Uterus (tissue), 4 donors: ENCODE results near the gene TIMM50. TPM values are rescaled to one million over a fixed set of nuclear protein-coding genes. Genes with fewer than 3 reads are reported as not detected.

Experiments
- DNase-seq, 2 donors: peaks; one replicate each; pipeline ENCODE4 v3.0.0-alpha.2; 2019 to 2020
- H3K27ac ChIP-seq, 2 donors: fragments of 200-600 bp; sonication (generic); 1 replicate in 1 of 2; 2 replicates in 1 of 2; pipeline ENCODE4 v1.5.1; 2016 to 2018
- H3K27me3 ChIP-seq, 2 donors: fragments of 200-600 bp; sonication (generic); one replicate each; pipeline ENCODE4 v1.5.1; 2018 to 2019; ENCODE audit warnings: control low read depth in 1 of 2
- H3K36me3 ChIP-seq, 2 donors: fragments of 200-600 bp; sonication (generic); one replicate each; pipeline ENCODE4 v1.5.1; 2019; ENCODE audit warnings: control low read depth in 1 of 2
- H3K4me1 ChIP-seq, 2 donors: fragments of 200-600 bp; sonication (generic); one replicate each; pipeline ENCODE4 v1.5.1; 2018 to 2019; ENCODE audit warnings: control low read depth in 1 of 2
- H3K4me3 ChIP-seq, 2 donors: fragments of 200-600 bp; sonication (generic); 1 replicate in 1 of 2; 2 replicates in 1 of 2; pipeline ENCODE4 v1.5.1; 2018 to 2019; ENCODE audit warnings: mild to moderate bottlenecking in 1 of 2
- H3K9me3 ChIP-seq, 2 donors: fragments of 200-600 bp; sonication (generic); one replicate each; pipeline ENCODE4 v1.5.1; 2019; ENCODE audit warnings: control low read depth in 1 of 2
- POLR2A ChIP-seq, 2 donors: fragments of 450-650 bp; IDR thresholded peaks; one replicate each; pipeline ENCODE4 v1.6.1; 2016; ENCODE audit warnings: antibody characterized with exemption in 2 of 2, mild to moderate bottlenecking in 1 of 2, moderate library complexity in 1 of 2
- intact Hi-C: fragments of 100-400 bp; cut with DNase I; formaldehyde crosslinking; loops from one replicate; pipeline ENCODE4 v1.15.1; 2023; ENCODE audit warnings: low total_unique reads
- total RNA-seq, 4 donors: library from RNA; depleted of rRNA in 3 of 4; stranded (reverse); fragments of >200 nt in 3 of 4; gene quantifications; one replicate each; pipeline versions ENCODE4 v1.1.0 to v1.2.4, GENCODE V29; 2014 to 2023
- TF ChIP-seq, protein P1 (sequence below), 4 experiments: fragments of 200-600 bp in 2 of 4; fragments of 450-650 bp in 2 of 4; sonication (generic) in 2 of 4; IDR thresholded peaks; one replicate each; pipeline ENCODE4 v1.5.1; 2016 to 2019; ENCODE audit warnings: antibody characterized with exemption in 4 of 4, mild to moderate bottlenecking in 2 of 4, moderate library complexity in 1 of 4
- donor health status: DM: yes; HTN: yes; CAD: no.

TIMM50 gene
- 10 to 100 TPM; 21.0 to 48.6 (median 28.5) TPM for total RNA-seq

DNA sequence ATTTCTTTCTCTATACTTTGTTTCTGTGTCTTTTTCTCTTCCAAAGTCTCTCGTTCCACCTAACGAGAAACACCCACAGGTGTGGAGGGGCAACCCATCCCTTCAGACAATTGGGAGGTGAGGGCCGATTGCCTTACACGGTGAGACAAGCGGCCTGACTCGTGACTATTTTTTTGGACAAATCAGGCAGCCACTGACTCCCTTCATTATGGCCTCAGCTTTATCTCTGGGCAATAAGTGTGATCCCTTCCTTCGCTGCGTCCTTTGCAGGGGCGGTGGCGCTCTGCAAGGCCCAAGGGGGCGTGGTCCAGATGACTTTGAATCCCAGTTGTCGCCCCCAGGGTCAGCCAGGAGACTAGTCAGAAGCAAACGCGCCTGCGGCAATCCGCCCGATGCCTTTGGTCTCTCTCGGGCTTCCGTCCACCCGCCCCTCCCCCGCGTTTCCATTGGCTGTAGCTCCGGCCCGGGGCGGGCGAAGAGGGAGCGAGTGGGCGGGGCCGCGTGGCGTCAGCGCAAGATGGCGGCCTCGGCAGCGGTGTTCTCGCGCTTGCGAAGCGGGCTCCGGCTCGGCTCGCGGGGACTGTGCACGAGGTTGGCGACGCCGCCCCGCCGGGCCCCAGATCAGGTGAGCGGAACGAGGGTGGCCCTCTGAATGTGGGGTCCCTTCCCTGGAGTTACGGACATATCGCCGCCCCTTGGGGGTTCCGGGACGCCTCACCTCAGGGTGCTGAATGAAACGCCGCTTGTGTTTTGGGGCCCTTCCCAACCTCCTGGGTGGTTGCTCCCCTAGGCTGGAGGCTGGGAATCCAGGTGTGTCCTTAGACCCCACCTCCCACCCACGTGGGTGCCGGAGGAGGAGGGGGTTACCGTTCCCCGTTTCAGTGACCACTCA lies at the start of gene TIMM50:
TSS of gene TIMM50 (plus strand) at position 502 of the 892 bp plus-strand sequence. CDS start at position 518, 16 bp downstream.
- peak; percentile 96 for DNase-seq
- intact Hi-C loops: no loop called here

DNA sequence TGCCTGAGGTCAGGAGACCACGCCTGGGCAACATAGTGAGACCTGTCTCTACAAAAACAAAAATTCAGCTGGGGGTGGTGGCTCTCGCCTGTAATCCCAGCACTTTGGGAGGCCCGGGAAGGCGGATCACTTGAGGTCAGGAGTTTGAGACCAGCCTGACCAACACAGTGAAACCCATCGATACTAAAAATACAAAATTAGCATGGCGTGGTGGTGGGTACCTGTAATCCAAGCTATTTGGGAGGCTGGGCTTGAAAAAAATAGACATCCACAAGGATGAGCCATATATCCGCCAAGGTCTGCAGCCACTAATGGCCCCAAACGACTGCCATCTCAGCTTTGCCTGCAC lies 48.0 kb upstream of the TIMM50 start:
- intact Hi-C loops: no loop called here
- TF ChIP-seq, protein P1, sequence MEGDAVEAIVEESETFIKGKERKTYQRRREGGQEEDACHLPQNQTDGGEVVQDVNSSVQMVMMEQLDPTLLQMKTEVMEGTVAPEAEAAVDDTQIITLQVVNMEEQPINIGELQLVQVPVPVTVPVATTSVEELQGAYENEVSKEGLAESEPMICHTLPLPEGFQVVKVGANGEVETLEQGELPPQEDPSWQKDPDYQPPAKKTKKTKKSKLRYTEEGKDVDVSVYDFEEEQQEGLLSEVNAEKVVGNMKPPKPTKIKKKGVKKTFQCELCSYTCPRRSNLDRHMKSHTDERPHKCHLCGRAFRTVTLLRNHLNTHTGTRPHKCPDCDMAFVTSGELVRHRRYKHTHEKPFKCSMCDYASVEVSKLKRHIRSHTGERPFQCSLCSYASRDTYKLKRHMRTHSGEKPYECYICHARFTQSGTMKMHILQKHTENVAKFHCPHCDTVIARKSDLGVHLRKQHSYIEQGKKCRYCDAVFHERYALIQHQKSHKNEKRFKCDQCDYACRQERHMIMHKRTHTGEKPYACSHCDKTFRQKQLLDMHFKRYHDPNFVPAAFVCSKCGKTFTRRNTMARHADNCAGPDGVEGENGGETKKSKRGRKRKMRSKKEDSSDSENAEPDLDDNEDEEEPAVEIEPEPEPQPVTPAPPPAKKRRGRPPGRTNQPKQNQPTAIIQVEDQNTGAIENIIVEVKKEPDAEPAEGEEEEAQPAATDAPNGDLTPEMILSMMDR (IDR thresholded peaks at IDR 0.05): no peak
- TF ChIP-seq POLR2A (IDR thresholded peaks at IDR 0.05): no peak
- Histone ChIP-seq H3K4me3 (no peak overlapping the region), H3K9me3 (no peaks in the 10 kb centered on the region), H3K27ac (no peak overlapping the region), H3K27me3 (no peaks in the 10 kb centered on the region), H3K4me1 (peaks cover 6 to 25% of the 10 kb centered on the region in 2 donors), H3K36me3 (no peaks in the 10 kb centered on the region)
- no peak for DNase-seq

More for the DNA sequence above, at the start of gene TIMM50:
- H3K9me3 ChIP-seq: no peaks in the 10 kb centered on the region
- no peaks in the 10 kb centered on the region for H3K27me3 ChIP-seq
- peak within 1 kb of the TSS; percentile 81 to 97 for H3K4me3 ChIP-seq
- no peaks in the 10 kb centered on the region for H3K36me3 ChIP-seq
- TF ChIP-seq, protein P1 (IDR thresholded peaks at IDR 0.05): peak in 2 of 4 experiments; percentile 3 to 28
- TF ChIP-seq POLR2A (IDR thresholded peaks at IDR 0.05): peak; percentile 54 to 79
- H3K27ac ChIP-seq: peak within 1 kb of the TSS; percentile 83 to 88
- H3K4me1 ChIP-seq: peaks cover 0 to 7% of the 10 kb centered on the region in 2 donors

DNA sequence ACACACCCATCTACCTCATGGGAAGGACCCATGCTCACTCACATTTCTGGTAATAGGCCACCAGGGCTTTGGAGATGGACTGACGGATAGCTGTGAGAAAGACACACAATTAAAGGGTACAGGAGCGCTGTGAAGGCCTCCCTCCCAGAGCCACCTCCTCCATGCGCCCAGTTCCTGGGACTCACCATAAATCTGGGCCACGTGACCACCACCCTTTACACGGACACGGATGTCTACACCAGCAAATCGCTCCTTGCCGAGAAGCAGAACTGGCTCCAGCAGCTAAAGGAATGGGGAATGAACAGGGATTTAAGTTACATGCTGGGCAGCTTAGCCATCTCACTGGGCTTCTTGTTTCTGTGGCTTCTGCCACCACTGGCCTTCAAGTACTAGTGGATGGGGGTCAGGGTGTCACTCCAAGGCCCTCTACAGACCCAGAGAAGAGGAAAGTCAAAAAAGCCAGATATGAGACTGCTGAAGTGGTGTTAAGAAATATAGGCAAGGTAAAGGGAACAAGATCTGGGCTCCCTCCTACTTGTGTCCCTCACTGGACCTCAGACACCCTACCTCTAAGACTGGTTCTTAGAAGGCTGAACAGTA lies 47.1 kb upstream of the TIMM50 start:
- DNase-seq: no peak
- peak overlapping the region in 1 of 2 donors; percentile 88 for H3K27ac ChIP-seq
- TF ChIP-seq POLR2A (IDR thresholded peaks at IDR 0.05): no peak
- TF ChIP-seq, protein P1 (IDR thresholded peaks at IDR 0.05): no peak
- peaks cover 6 to 23% of the 10 kb centered on the region in 2 donors for H3K4me1 ChIP-seq
- H3K4me3 ChIP-seq: no peak overlapping the region
- no peaks in the 10 kb centered on the region for H3K9me3 ChIP-seq
- no peaks in the 10 kb centered on the region for H3K27me3 ChIP-seq
- H3K36me3 ChIP-seq: no peaks in the 10 kb centered on the region
- intact Hi-C loops: no loop called here

DNA sequence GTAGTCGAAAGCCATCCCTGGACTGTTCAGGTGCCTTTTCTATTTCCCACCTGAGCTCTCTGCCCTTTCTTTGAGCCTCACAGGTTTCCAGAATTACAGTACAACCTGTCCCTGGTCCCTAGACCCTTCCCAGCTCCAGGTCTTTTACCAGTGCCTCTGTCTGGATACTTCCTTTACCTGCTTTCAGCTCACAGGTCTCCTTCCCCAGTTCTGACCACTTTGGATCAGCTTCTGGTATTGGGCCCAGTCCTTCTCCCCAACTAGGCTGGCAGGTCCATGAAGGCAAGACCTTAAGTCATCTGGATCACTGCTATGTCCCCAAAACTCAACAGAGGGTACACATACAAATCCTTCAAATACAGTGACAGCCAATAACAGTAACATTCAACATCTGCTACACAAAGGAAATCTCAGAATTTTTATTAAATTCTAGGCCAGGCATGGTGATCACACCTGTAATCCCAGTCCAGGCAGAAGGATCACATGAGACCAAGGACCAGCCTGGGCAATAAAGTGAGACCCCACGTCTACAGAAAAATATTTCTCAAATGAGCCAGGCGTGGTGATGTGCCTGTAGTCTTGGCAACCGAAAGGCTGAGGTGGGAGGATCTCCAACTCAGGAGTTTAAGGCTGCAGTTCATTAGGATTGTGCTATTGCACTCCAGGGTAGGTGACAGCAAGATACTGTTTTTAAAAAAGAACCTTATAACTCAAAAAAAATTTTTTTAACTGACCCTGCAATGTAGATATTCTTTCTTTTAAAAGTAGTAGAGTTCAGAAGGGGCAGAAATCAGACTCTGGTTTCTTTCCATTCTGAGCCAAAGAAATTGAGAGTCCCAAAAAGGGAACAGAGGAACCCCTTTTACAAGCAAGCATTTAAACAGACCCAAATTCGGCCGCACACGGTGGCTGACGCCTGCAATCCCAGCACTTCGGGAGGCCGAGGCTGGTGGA lies 46.2 kb upstream of the TIMM50 start:
- no peaks in the 10 kb centered on the region for H3K27me3 ChIP-seq
- no peak for TF ChIP-seq POLR2A (IDR thresholded peaks at IDR 0.05)
- TF ChIP-seq, protein P1 (IDR thresholded peaks at IDR 0.05): no peak
- H3K27ac ChIP-seq: peak overlapping the region; percentile 86 to 88
- peaks cover 0 to 17% of the 10 kb centered on the region in 2 donors for H3K4me1 ChIP-seq
- H3K9me3 ChIP-seq: no peaks in the 10 kb centered on the region
- peak overlapping the region; percentile 91 to 93 for H3K4me3 ChIP-seq
- intact Hi-C loops: no loop called here
- DNase-seq: no peak
- no peaks in the 10 kb centered on the region for H3K36me3 ChIP-seq
